ENCODE data around the gene ALDH1A1.

ALDH1A1 gene

GRCh38 chr9:72952914-72953313 is at the start of gene ALDH1A1:
ALDH1A1 (minus strand) TSS chr9:72953053; CDS start chr9:72953000, 53 bp downstream.
- DNase-seq (ENCODE audit: low read depth), result no peak

- no peak for DNase-seq (ENCODE audit: low read depth)
These were observed 49.0 kb upstream of the ALDH1A1 start for GRCh38 chr9:73001860-73002259.

GRCh38 chr9:72998363-72998762 is 45.5 kb upstream of the ALDH1A1 start:
- no peak for DNase-seq (ENCODE audit: low read depth)

GRCh38 chr9:72997387-72997995 is 44.6 kb upstream of the ALDH1A1 start:
- no peak for DNase-seq (ENCODE audit: low read depth)

GRCh38 chr9:72996684-72997314 is 43.9 kb upstream of the ALDH1A1 start:
- DNase-seq (ENCODE audit: low read depth), result no peak

- DNase-seq (ENCODE audit: low read depth), result no peak
These were observed 43.3 kb upstream of the ALDH1A1 start for GRCh38 chr9:72996114-72996513.

- no peak for DNase-seq (ENCODE audit: low read depth)
These were observed 42.5 kb upstream of the ALDH1A1 start for GRCh38 chr9:72995131-72996024.

GRCh38 chr9:72991772-72992171 is 38.9 kb upstream of the ALDH1A1 start:
- no peak for DNase-seq (ENCODE audit: low read depth)

- DNase-seq (ENCODE audit: low read depth), result no peak
These were observed 37.7 kb upstream of the ALDH1A1 start for GRCh38 chr9:72990397-72991182.

GRCh38 chr9:72986522-72987116 is 33.8 kb upstream of the ALDH1A1 start:
- no peak for DNase-seq (ENCODE audit: low read depth)

GRCh38 chr9:72985746-72986145 is 32.9 kb upstream of the ALDH1A1 start:
- DNase-seq (ENCODE audit: low read depth), result no peak

GRCh38 chr9:72984991-72985390 is 32.1 kb upstream of the ALDH1A1 start:
- DNase-seq (ENCODE audit: low read depth), result no peak

GRCh38 chr9:72984226-72984947 is 31.5 kb upstream of the ALDH1A1 start:
- DNase-seq (ENCODE audit: low read depth), result no peak

- no peak for DNase-seq (ENCODE audit: low read depth)
These were observed 30.8 kb upstream of the ALDH1A1 start for GRCh38 chr9:72983512-72984225.

GRCh38 chr9:72983056-72983455 is 30.2 kb upstream of the ALDH1A1 start:
- no peak for DNase-seq (ENCODE audit: low read depth)

GRCh38 chr9:72982146-72982799 is 29.4 kb upstream of the ALDH1A1 start:
- no peak for DNase-seq (ENCODE audit: low read depth)

GRCh38 chr9:72981433-72981832 is 28.6 kb upstream of the ALDH1A1 start:
- no peak for DNase-seq (ENCODE audit: low read depth)

- DNase-seq (ENCODE audit: low read depth), result no peak
These were observed 27.9 kb upstream of the ALDH1A1 start for GRCh38 chr9:72980600-72981265.

GRCh38 chr9:72980183-72980582 is 27.3 kb upstream of the ALDH1A1 start:
- no peak for DNase-seq (ENCODE audit: low read depth)

All from stimulated activated CD8-positive, alpha-beta memory T cell treated with anti-CD3 and anti-CD28 coated beads, Interleukin-15, amount 100 ng/mL, for 1 hour (primary cell).